Measurements from ENCODE around the gene SLC24A3. TPM values are rescaled to one million over a fixed set of nuclear protein-coding genes. Genes with fewer than 3 reads are reported as not detected.

The SLC24A3 gene
- total RNA-seq, 1 experiment from 2014 or later: 0.04 TPM

DNA sequence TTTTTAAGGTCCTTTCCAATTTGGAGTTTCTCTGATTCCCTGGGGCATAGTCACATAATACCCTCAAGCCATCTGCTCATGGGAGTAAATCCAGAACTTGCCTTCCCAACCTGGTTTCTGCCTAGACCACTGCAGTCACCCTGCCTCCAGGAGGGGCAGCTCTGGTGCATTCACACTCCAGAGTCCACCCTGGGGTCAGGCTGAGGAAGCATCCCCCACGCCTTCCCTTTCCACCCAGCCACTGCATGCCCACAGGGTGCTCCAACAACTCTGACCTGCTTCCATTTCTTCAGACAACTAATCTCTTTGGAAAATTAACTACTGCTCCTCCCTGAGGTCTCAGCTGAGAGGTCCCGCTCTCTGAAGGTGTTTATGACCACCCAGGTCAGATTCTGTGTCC, 334.2 kb downstream of the SLC24A3 start:
- no peak for DNase-seq (ENCODE audit: low spot score)

DNA sequence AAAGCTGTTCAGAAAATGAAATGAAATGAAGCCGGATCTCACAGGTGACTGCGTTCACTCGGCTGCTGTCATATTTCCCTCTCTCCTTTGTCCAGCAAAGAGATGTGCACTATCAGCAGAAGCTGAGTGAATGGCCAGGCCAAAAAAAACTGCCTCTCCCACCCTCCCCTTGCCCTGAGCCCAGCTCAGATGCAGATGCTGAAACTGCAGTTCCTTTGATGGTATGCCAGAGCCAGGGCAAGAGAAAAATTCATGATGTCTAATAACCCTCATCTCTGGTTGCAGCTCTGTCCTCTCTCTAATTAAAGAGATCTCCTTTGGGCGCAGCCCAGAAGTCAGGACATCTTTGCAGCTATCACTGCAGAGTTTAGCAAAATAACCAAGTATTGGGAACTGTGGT, 335.1 kb downstream of the SLC24A3 start:
- no peak for DNase-seq (ENCODE audit: low spot score)

DNA sequence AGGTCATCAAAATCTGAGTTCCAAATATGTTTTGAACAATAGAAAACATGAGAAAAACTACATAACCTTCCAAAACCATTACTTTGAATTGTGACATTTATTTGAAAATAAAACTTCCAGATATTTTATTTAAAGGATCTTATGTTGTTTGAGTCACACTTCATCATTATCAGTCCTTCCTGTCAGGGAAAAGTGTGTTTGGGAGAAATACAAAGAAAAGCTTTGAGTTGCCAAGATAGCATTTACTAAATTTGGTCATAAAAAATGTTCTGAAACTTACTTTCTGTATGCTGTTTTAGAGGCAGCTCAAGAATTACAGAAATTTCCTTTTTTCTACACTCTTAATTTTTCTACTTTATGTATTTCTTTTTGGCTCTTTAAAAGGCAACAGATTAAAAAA, 337.5 kb downstream of the SLC24A3 start:
- DNase-seq (ENCODE audit: low spot score): no peak

DNA sequence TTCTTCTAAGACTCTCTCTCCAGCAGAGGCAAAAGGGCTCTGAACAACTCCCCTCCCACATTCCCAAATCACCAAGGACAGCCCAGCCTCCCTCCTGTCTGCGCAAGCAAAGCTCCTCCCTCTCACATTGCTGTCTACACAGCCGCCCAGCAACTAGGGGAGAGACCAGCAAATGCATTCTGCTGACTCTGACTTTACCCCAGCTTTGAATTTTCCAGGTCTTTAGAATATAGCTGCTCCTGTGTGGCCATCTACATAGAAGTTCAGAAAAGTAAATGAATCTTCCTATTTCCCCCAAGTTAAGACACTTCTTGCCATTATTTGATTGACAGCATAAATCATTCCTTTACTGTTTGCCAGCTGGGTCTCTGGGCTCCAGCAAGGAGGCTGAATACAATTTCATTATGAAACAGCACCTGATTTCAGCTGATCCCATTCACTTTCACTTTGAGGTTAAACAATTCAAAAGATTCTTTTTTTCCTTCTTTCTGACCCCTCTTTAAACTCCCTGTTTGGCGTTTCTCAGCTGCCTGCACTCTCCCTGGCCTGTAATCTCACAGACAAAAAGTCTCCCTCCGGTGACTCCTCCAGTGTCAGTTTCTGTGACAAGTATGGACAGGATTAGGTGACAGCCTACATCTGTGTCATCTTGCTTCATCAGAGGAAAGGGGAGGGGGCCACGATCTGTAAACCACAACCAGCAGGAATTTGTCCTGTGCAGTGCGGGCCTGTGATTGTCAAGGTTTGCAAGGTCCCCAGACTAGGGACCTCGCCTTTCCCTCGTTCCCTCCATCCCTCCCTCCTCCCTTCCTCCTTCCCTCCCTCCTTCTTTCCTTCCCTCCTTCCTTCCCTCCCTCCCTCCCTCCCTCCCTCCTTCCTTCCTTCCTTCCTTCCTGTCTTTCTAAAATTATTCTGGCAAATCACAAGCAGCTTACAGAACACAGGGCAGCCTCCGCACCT, 340.1 kb downstream of the SLC24A3 start:
- DNase-seq (ENCODE audit: low spot score): no peak

GRCh38 chr20:19554666-19555065, 342.2 kb downstream of the SLC24A3 start:
- DNase-seq (ENCODE audit: low spot score): no peak

- DNase-seq (ENCODE audit: low spot score): no peak
Observed at GRCh38 chr20:19555726-19556125, 343.3 kb downstream of the SLC24A3 start.

GRCh38 chr20:19557291-19557690, 344.8 kb downstream of the SLC24A3 start:
- DNase-seq (ENCODE audit: low spot score): no peak

GRCh38 chr20:19560881-19561480, 348.5 kb downstream of the SLC24A3 start:
- no peak for DNase-seq (ENCODE audit: low spot score)

- DNase-seq (ENCODE audit: low spot score): no peak
Observed at GRCh38 chr20:19562426-19562825, 350.0 kb downstream of the SLC24A3 start.

- no peak for DNase-seq (ENCODE audit: low spot score)
Observed at GRCh38 chr20:19564261-19564660, 351.8 kb downstream of the SLC24A3 start.

DNA sequence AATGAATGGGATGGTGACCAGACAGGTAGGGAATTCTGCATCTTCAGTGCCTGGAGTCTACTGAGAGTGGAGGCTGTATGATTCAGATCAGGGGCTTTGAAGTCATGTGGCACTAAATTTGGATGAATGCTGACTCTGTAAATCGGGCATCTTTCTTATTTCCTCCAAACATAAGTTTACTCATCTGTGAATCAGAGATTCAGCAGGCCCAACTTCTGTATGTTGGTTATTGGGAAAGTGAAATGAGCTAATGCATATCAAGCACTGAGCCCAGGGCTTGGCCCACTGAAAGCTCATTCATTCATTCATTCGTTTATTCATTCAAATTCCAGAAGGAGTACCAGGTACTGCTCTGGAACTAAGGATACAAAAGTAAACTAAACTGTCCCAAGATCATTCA, 353.3 kb downstream of the SLC24A3 start:
- DNase-seq (ENCODE audit: low spot score): no peak

- DNase-seq (ENCODE audit: low spot score): no peak
Observed at GRCh38 chr20:19566226-19566945, 353.9 kb downstream of the SLC24A3 start.

DNA sequence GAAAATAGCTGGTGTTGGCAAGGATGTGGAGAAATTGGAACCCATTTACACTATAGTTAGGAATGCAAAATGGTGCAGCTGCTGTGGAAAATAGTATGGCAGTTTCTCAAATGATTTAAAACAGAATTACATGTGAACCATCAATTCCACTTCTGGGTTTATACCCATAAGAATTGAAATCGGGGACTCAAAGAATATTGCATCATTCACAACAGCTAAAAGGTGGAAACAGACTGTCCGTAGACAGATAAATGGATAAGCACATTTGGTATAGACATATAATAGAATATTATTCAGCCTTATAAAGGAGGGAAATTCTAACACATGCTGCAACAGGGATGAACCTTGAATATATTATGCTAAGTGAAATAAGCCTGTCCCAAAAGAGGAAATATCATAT, 355.7 kb downstream of the SLC24A3 start:
- DNase-seq (ENCODE audit: low spot score): no peak

DNA sequence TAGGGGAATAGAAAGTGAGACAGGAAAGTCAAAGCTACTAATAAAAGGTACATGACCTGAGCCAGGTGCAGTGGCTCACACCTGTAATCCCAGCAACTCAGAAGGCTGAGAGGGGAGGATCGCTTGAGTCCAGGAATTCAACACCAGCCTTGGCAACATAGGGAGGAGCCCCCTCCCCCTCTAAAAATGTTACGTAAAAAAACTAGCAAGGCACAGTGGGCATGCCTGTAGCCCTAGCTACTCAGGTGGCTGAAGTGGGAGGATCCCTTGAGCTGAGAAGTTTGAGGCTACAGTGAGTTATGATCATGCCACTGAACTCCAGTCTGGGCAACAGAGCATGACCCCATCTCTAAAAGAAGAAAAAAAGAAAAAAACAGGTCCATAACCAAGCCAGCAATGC, 359.6 kb downstream of the SLC24A3 start:
- DNase-seq (ENCODE audit: low spot score): no peak

GRCh38 chr20:19577692-19578091, 365.2 kb downstream of the SLC24A3 start:
- no peak for DNase-seq (ENCODE audit: low spot score)

DNA sequence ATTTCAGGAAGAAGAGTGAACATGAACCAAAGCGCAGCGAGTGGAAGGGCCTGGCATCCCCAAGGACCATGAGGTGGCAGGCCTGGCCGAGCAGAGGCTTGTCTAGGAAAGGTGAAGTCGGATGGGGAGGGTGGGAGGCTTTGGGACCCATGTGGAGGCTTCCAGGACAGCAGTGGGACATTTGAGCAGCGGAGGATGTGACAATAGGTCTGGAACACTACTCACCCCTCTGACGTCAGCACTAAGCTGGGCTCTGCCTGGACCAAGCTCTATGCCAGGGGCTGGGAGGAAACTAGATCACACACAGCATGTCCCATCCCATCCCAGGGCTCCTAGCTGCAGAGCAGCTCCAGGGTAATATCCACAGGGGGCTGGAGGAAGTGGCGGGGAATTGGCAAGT, 370.3 kb downstream of the SLC24A3 start:
- no peak for DNase-seq (ENCODE audit: low spot score)

GRCh38 chr20:19583532-19584175, 371.2 kb downstream of the SLC24A3 start:
- no peak for DNase-seq (ENCODE audit: low spot score)

DNA sequence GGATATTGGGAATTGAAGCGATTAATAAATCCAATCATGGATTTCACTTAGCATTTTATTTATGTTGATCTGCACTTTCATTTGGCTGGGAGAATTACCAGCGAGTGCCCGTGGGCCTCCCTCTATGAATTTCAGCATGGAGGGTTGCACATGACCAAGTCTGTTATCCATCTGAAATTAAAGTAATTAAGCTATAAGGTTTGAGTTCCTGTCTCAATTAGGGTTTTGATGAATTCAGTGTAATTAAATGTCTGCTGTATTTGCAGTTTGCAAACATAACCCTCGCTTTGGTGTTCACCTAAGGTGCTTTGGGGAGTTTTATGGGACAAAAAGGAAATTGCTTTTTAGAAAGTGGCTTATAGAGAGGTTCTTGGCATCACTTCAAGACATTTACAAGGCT, 375.8 kb downstream of the SLC24A3 start:
- DNase-seq (ENCODE audit: low spot score): no peak

- no peak for DNase-seq (ENCODE audit: low spot score)
Observed at GRCh38 chr20:19588732-19589131, 376.3 kb downstream of the SLC24A3 start.

GRCh38 chr20:19589787-19590362, 377.4 kb downstream of the SLC24A3 start:
- DNase-seq (ENCODE audit: low spot score): no peak

GRCh38 chr20:19590382-19590781, 377.9 kb downstream of the SLC24A3 start:
- DNase-seq (ENCODE audit: low spot score): no peak

GRCh38 chr20:19593762-19594161, 381.3 kb downstream of the SLC24A3 start:
- DNase-seq (ENCODE audit: low spot score): no peak
